ENCODE measurements around the gene MAST1.

GRCh38 chr19:12896460-12896859 lies 58.1 kb downstream of the MAST1 start:
- TF ChIP-seq CTCF (IDR thresholded peaks at IDR 0.05; ENCODE audit: low read length) (no peak), EZH2phosphoT487 (IDR thresholded peaks at IDR 0.05; ENCODE audit: low read length) (no peak)

All from MM.1S (cell line).